Natural killer cell treated with Interleukin-12 subunit alpha and Interleukin-12 subunit beta and Interleukin-15 and Interleukin-18, amount 100 ng/mL, for 72 hours (primary cell): ENCODE measurements around the gene SPATA20. TPM values are rescaled to one million over a fixed set of nuclear protein-coding genes. Genes with fewer than 3 reads are reported as not detected.
A peak's percentile ranks its signal among the peaks of the same experiment; 100 is the strongest.

ENCODE experiments used
- ATAC-seq, 2 donors: fragments of 150-1000 bp; cut with Tn5 transposase in 1 of 2; sonication (Bioruptor Pico), chemical (Tn5 transposase) in 1 of 2; 2 replicates each; pipeline ENCODE4 v1.10.0; 2021
- DNase-seq: peaks from one replicate; pipeline ENCODE4 v3.0.0; 2022; ENCODE audit warnings: low spot score
- H3K27ac Mint-ChIP-seq, 2 donors: 1 replicate in 1 of 2; 2 replicates in 1 of 2; pipeline ENCODE4 v1.8.0; 2022; ENCODE audit warnings: mixed read lengths in 2 of 2, mild to moderate bottlenecking in 1 of 2, moderate library complexity in 1 of 2
- H3K27me3 Mint-ChIP-seq, 2 donors: 1 replicate in 1 of 2; 2 replicates in 1 of 2; pipeline ENCODE4 v1.8.0; 2022; ENCODE audit warnings: mixed read lengths in 2 of 2
- H3K36me3 Mint-ChIP-seq: one replicate; pipeline ENCODE4 v1.8.0; 2022; ENCODE audit warnings: mixed read lengths
- H3K4me1 Mint-ChIP-seq, 2 donors: 1 replicate in 1 of 2; 2 replicates in 1 of 2; pipeline ENCODE4 v1.8.0; 2022; ENCODE audit warnings: low read depth in 2 of 2, mixed read lengths in 2 of 2, mild to moderate bottlenecking in 1 of 2
- H3K4me3 Mint-ChIP-seq: one replicate; pipeline ENCODE4 v1.8.0; 2022; ENCODE audit warnings: mixed read lengths
- H3K9me3 Mint-ChIP-seq: 2 replicates; pipeline ENCODE4 v1.8.0; 2022; ENCODE audit warnings: mixed read lengths
- total RNA-seq, 2 donors: library from RNA; stranded (reverse); gene quantifications; one replicate each; pipeline ENCODE4 v1.2.3, GENCODE V29; 2022

SPATA20 gene
- total RNA-seq, 2 donors from 2014 or later, result 15.3 to 25.6 TPM

DNA sequence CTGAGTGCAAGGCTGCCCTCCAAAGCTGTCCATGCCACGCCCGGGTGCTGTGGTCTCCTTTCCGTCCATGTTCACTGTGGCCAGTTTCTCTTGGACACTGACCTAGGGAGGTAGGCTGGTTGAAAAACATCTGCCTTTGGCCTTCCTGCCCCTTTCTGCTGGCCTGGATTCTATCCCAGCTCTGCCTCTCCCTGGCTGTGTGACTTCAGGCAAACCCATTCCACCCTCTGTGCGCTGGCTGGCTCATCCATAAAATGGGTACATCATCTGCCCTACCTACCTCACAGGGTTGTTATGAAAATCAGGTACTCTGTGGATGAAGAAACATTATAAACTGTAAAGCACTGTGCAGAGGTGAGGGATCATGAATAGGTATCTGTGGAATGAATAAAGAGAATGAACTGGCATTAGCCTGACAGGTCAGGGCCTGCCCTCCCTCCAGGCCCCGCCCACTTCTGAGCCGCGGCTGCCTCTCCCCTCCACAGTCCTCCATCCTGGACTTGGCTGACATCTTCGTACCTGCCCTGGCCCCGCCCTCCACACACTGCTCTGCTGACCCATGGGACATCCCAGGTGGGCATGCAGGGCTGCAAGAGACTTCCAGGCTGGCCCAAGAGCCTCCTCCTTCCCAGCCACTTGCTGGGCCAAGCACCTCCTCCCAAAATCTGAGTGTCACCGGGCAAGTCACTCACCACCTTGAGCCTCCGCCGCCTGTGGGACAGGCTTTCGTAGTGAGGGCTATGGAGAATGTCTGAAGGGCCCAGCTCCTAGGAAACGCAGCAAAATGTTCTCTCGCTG, 7.0 kb upstream of the SPATA20 start:
- Mint-ChIP-seq H3K27ac (no peak overlapping the region), H3K4me1 (peaks cover 6 to 16% of the 10 kb centered on the region in 2 donors), H3K36me3 (no peaks in the 10 kb centered on the region), H3K9me3 (no peaks in the 10 kb centered on the region), H3K27me3 (peaks cover 19 to 20% of the 10 kb centered on the region in 2 donors), H3K4me3 (no peak overlapping the region)
- ATAC-seq (no peak), DNase-seq (no peak)

DNA sequence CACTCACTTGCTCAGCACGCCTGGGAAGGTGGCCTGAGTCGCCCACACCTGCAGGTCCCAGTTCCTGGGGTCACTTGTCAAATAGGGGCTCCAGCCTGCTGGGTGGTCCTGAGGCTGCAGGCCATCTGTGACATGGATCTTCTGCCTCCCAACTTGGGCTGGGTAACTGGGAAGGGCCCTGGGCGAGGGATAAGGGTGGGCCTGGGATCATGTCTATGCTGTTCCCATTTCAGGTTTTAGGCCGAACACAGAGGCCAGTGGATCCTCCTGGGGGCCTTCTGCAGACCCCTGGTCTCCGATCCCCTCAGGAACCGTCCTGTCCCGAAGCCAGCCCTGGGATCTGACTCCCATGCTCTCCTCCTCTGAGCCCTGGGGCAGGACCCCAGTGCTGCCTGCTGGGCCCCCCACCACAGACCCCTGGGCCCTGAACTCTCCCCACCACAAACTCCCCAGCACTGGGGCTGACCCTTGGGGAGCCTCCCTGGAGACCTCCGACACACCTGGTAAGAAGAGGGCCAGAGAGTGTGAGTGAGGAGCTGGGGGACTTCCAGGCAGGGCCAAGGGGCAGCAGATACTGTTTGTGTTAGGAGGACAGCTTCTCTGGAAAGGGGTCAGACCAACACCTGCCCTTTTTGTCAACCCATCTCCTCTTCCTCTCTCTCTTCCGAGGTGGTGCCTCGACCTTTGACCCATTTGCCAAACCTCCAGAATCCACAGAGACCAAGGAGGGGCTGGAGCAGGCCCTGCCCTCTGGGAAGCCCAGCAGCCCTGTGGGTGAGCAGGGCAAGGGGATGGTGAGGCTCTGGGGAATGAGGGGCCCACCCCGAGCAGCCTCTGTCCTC, 6.2 kb upstream of the SPATA20 start:
- peaks cover 15 to 20% of the 10 kb centered on the region in 2 donors for H3K27me3 Mint-ChIP-seq
- H3K4me1 Mint-ChIP-seq, result peaks cover 6 to 16% of the 10 kb centered on the region in 2 donors
- H3K36me3 Mint-ChIP-seq, result no peaks in the 10 kb centered on the region
- ATAC-seq, result no peak
- H3K4me3 Mint-ChIP-seq, result no peak overlapping the region
- H3K27ac Mint-ChIP-seq, result no peak overlapping the region
- no peaks in the 10 kb centered on the region for H3K9me3 Mint-ChIP-seq
- no peak for DNase-seq

DNA sequence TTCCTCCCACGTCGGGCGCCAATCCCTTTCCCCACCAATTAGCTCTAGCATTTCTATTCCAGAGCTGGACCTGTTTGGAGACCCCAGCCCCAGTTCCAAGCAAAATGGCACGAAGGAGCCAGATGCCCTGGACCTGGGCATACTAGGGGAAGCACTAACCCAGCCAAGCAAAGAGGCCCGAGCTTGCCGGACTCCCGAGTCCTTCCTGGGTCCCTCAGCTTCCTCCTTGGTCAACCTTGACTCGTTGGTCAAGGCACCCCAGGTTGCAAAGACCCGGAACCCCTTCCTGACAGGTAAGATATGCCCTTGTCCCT, 5.6 kb upstream of the SPATA20 start:
- Mint-ChIP-seq H3K36me3 (no peaks in the 10 kb centered on the region), H3K4me3 (peak overlapping the region; percentile 84), H3K9me3 (no peaks in the 10 kb centered on the region), H3K27me3 (peaks cover 12 to 19% of the 10 kb centered on the region in 2 donors), H3K4me1 (peaks cover 10 to 19% of the 10 kb centered on the region in 2 donors), H3K27ac (no peak overlapping the region)
- DNase-seq (no peak), ATAC-seq (no peak)

DNA sequence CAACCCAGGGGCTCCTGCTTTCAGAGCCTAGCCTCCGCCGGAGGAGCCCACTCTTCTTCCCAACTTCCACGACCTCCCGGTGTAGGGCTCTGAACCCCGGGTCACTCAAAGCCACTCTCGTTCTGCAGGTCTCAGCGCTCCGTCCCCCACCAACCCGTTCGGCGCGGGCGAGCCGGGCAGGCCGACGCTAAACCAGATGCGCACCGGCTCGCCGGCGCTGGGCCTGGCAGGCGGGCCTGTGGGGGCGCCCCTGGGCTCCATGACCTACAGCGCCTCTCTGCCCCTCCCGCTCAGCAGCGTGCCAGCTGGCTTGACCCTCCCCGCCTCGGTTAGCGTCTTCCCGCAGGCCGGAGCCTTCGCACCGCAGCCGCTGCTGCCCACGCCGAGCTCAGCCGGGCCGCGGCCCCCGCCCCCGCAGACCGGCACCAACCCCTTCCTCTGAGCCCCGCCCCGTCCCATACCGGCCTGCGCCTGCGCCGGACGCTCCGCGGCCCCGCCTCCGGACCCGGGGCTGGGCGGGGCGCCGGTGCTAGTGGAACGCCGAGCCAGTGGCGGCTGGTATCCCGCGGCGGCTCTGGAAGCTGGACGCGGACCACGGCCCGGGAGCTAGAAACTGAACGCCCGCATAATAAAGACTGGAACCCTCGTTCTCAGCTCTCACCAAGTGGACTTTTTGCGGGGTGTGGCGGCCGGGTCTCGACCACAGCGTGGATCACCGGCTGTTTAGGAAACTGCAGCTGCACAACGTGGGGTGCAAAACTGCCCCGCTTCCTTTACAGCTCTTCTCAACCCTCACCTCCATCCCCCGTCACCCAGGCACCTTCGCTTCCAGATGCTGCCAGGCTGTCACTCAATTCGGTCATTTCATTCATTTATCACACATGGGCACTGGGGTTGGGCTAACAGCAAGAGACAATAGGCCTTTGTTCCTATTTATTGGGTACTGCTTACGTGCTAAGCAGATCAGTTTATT, 5.0 kb upstream of the SPATA20 start:
- peak overlapping the region; percentile 84 for H3K4me3 Mint-ChIP-seq
- H3K4me1 Mint-ChIP-seq, result peaks cover 14 to 24% of the 10 kb centered on the region in 2 donors
- H3K27ac Mint-ChIP-seq, result peak overlapping the region in 1 of 2 donors; percentile 39
- H3K9me3 Mint-ChIP-seq, result no peaks in the 10 kb centered on the region
- ATAC-seq (peak; percentile 91 to 94), DNase-seq (peak; percentile 92)
- no peaks in the 10 kb centered on the region for H3K36me3 Mint-ChIP-seq
- peaks cover 9 to 19% of the 10 kb centered on the region in 2 donors for H3K27me3 Mint-ChIP-seq

DNA sequence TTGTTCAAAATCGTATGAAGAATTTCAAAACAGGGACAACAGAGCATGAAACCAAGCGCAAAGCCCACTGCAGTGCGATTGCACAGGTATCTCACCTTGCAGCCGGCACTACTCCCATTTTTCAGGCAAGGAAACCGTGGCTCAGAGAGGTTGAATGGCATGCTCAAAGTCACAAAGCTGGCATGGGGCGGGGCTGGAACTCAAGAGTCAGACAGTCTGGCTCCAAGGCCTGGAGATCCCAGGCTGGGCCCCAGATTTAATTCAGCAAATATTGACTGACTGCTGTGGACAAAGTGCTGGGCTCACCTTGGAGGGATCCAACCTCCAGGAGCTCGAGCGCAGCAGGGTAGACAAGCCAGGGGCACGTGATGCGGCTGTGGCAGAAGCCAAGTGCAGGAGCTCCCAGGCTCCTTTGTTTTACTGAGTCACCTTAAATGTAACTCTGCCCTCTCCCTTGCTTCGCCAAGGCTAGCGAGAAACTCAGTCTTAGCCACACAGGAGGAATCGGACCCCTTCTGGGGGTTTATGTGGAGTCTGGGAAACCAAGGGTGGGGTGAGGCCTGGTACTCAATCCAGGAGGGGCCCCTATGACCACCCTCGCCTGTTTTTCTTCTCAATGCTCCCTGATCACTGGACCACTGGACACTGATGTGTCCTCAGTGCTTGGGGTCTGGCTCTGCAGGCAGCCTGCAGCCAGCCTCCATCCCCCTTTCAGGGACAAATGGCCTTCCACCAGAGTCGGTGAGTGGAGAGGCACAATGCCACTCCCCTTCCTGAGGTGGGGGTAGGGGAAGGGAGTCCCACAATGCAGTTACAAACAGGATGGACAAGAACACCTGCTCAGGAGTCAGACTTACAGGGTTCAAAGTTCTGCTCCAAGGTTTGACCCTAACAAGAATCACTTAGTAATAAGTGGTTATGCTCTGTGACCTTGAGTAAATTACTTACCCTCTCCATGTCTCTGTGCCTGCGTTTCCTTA, 3.9 kb upstream of the SPATA20 start:
- DNase-seq, result no peak

DNA sequence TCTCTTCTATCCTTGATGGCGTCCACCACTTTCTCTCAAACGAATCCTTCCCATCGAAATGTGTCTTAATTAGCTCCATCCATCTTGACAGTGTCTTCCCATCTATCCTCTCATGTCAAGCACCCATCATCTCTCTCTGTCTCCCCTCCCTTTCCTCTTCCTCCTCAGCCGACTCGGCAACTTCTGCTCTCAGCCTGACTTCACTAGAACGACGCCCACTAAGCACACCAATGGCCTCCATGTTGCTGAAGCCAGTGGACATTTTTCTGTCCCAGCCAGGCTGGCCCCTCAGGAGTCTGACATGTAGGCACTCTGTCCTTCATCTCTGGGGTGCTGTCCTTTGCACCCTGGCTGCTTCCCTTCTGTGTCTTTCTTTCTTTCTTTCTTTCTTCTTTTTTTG, 2.5 kb upstream of the SPATA20 start:
- H3K36me3 Mint-ChIP-seq, result no peaks in the 10 kb centered on the region
- DNase-seq (no peak), ATAC-seq (no peak)
- peaks cover 14 to 24% of the 10 kb centered on the region in 2 donors for H3K4me1 Mint-ChIP-seq
- H3K9me3 Mint-ChIP-seq, result no peaks in the 10 kb centered on the region
- no peak overlapping the region for H3K4me3 Mint-ChIP-seq
- H3K27ac Mint-ChIP-seq, result peak overlapping the region in 1 of 2 donors; percentile 10
- peaks cover 9 to 19% of the 10 kb centered on the region in 2 donors for H3K27me3 Mint-ChIP-seq

More for the DNA sequence above, 3.9 kb upstream of the SPATA20 start:
- ATAC-seq, result no peak
- no peaks in the 10 kb centered on the region for H3K9me3 Mint-ChIP-seq
- H3K4me1 Mint-ChIP-seq, result peaks cover 14 to 24% of the 10 kb centered on the region in 2 donors
- peaks cover 9 to 19% of the 10 kb centered on the region in 2 donors for H3K27me3 Mint-ChIP-seq
- H3K36me3 Mint-ChIP-seq, result no peaks in the 10 kb centered on the region
- peak overlapping the region in 1 of 2 donors; percentile 39 for H3K27ac Mint-ChIP-seq
- H3K4me3 Mint-ChIP-seq, result peak overlapping the region; percentile 84

DNA sequence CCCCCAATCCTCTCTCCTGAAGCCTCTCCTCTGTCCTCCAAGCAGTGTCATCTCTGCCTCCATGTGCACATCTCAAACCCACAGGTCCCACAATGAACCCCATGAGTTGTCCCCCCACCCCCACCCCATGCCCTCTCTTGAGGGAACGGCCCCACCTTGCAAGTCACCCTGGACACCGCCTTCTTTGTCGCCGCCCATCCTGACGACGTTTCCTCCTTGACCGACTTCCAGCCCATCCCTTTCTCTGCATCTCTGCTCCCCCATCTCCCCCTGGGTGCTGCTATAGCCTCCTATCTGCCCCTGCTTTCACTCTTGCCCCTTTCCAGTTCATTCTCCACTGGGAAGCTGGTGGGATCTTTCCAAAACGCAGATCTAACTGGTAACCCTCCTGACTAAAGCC, 1.7 kb upstream of the SPATA20 start:
- no peak overlapping the region for H3K4me3 Mint-ChIP-seq
- peaks cover 14 to 24% of the 10 kb centered on the region in 2 donors for H3K4me1 Mint-ChIP-seq
- H3K9me3 Mint-ChIP-seq, result no peaks in the 10 kb centered on the region
- peak overlapping the region in 1 of 2 donors; percentile 10 for H3K27ac Mint-ChIP-seq
- H3K27me3 Mint-ChIP-seq, result peaks cover 9 to 19% of the 10 kb centered on the region in 2 donors
- no peak for DNase-seq
- H3K36me3 Mint-ChIP-seq, result no peaks in the 10 kb centered on the region
- no peak for ATAC-seq

DNA sequence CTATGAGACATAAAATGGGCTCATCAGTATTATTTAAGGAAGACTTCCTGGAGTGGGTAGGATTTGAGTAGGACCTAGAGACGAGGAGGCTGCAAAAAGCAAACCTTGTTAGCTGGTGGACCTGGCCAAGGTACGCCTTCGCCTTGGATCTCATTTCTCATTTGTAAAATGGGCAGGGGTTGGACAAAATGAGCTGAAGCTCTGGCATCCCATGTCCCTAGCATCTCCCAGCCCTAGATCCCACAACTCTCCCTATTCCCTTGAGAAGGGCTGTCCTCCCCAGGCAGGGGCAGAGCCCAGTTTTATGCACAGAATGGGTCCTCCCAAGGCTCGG, 306 bp upstream of the SPATA20 start:
- ATAC-seq (no peak), DNase-seq (no peak)
- Mint-ChIP-seq H3K27me3 (peaks cover 9 to 19% of the 10 kb centered on the region in 2 donors), H3K9me3 (no peaks in the 10 kb centered on the region), H3K36me3 (no peaks in the 10 kb centered on the region), H3K4me3 (peak overlapping the region; percentile 60), H3K4me1 (peaks cover 12 to 21% of the 10 kb centered on the region in 2 donors), H3K27ac (no peak overlapping the region)

DNA sequence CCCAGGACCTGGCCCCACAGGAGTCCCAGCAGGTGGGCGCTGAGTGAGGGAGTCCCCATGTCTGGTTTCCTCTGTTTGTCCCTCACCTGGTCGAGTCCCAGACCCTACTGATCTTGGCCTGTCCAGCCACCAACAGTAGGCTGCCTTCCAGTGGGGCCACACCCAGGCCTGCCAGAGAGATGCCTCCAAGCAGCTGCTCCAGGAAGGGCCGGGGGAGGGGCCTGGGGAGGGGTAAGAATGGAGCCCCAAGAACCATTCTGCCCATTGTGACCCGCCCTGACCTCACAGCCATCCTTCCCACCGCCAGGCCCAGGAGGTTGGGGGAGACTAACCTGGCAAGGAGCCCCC, 736 bp downstream of the SPATA20 start:
- Mint-ChIP-seq H3K27ac (no peak overlapping the region), H3K36me3 (no peaks in the 10 kb centered on the region), H3K4me1 (peaks cover 7 to 13% of the 10 kb centered on the region in 2 donors), H3K4me3 (peak overlapping the region; percentile 60), H3K27me3 (peaks cover 9 to 19% of the 10 kb centered on the region in 2 donors), H3K9me3 (no peaks in the 10 kb centered on the region)
- DNase-seq (no peak), ATAC-seq (no peak)

DNA sequence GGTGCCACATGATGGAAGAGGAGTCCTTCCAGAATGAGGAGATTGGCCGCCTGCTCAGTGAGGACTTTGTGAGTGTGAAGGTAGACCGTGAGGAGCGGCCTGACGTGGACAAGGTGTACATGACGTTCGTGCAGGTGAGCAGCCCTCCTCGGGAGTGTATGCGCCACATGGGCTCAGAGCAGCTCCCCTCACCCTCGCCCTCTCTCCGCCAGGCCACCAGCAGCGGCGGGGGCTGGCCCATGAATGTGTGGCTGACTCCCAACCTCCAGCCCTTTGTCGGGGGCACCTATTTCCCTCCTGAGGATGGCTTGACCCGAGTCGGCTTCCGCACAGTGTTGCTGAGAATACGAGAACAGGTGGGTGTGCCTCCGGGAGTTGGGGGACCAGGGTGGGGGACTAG, 1.9 kb downstream of the SPATA20 start:
- no peak for DNase-seq
- no peak overlapping the region for H3K27ac Mint-ChIP-seq
- no peak for ATAC-seq
- H3K4me3 Mint-ChIP-seq, result no peak overlapping the region
- H3K4me1 Mint-ChIP-seq, result peaks cover 7 to 13% of the 10 kb centered on the region in 2 donors
- H3K27me3 Mint-ChIP-seq, result peaks cover 8 to 18% of the 10 kb centered on the region in 2 donors
- H3K9me3 Mint-ChIP-seq, result no peaks in the 10 kb centered on the region
- no peaks in the 10 kb centered on the region for H3K36me3 Mint-ChIP-seq

DNA sequence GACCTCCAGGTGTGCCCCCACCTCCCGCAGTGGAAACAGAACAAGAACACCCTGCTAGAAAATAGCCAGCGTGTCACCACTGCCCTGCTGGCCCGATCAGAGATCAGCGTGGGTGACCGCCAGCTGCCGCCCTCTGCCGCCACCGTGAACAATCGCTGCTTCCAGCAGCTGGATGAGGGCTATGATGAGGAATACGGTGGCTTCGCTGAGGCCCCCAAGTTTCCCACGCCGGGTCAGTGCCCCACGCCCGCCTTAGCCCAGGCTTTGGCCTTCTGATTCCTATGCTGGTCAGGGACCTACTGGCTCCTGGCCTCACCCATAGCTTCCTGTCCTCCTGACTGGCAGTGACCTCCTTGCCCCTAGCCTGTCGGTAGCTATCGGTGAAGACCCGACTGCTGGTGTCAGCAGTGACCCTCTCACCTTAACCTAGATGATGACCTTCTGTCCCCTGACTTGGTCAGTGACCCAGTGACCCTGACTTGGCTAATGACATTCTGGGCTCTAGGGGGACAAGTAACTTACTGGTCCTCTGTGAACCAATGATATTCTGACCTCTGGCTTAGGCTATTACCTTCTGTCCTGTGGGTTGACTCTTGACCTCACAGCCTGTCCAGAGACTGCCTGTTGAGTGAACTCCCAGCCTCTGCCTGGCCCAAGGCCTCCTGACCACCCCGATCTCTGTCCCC, 2.4 kb downstream of the SPATA20 start:
- Mint-ChIP-seq H3K27ac (no peak overlapping the region), H3K27me3 (peaks cover 2 to 12% of the 10 kb centered on the region in 2 donors), H3K9me3 (no peaks in the 10 kb centered on the region), H3K4me1 (peaks cover 7 to 10% of the 10 kb centered on the region in 2 donors), H3K36me3 (no peaks in the 10 kb centered on the region), H3K4me3 (no peak overlapping the region)
- DNase-seq (no peak), ATAC-seq (no peak)

DNA sequence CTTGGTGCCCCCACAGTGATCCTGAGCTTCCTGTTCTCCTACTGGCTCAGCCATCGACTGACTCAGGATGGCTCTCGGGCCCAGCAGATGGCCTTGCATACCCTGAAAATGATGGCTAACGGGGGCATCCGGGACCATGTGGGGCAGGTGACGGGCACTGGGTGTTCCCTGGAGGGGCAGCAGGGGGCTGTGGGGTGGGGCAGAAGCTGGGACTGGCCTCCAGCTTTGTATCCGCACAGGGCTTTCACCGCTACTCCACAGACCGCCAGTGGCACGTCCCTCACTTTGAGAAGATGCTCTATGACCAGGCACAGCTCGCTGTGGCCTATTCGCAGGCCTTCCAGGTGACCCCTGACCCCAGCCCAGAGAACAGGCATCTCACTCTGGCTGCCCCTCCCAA, 3.0 kb downstream of the SPATA20 start:
- no peak overlapping the region for H3K4me3 Mint-ChIP-seq
- DNase-seq (no peak), ATAC-seq (no peak)
- no peak overlapping the region for H3K27ac Mint-ChIP-seq
- H3K4me1 Mint-ChIP-seq, result peaks cover 7 to 9% of the 10 kb centered on the region in 2 donors
- no peaks in the 10 kb centered on the region for H3K36me3 Mint-ChIP-seq
- H3K27me3 Mint-ChIP-seq, result peaks cover 0 to 7% of the 10 kb centered on the region in 2 donors
- H3K9me3 Mint-ChIP-seq, result no peaks in the 10 kb centered on the region
